ENCODE data around the gene TBX6.

- no peak for TF ChIP-seq EZH2 (IDR thresholded peaks at IDR 0.05)
- no peak for TF ChIP-seq POLR2AphosphoS5 (IDR thresholded peaks at IDR 0.05; ENCODE audit: borderline replicate concordance, low read depth, low read length)
- no peak for TF ChIP-seq FOXP2 (optimal IDR thresholded peaks at IDR 0.05; ENCODE audit: control extremely low read depth, extremely low read length, insufficient read depth)
Measured at GRCh38 chr16:30115238-30115637, 23.5 kb upstream of the TBX6 start.

Measured in SK-N-MC (cell line).